SKM-1 treated with dmso at 0.1 percent for 144 hours (cell line): ENCODE results near the gene TTYH3.

Experiments
- DNase-seq: peaks from one replicate; lab custom pipeline; 2025; ENCODE audit not compliant: unreplicated experiment; lab: John Stamatoyannopoulos, UW

TTYH3 gene

DNA sequence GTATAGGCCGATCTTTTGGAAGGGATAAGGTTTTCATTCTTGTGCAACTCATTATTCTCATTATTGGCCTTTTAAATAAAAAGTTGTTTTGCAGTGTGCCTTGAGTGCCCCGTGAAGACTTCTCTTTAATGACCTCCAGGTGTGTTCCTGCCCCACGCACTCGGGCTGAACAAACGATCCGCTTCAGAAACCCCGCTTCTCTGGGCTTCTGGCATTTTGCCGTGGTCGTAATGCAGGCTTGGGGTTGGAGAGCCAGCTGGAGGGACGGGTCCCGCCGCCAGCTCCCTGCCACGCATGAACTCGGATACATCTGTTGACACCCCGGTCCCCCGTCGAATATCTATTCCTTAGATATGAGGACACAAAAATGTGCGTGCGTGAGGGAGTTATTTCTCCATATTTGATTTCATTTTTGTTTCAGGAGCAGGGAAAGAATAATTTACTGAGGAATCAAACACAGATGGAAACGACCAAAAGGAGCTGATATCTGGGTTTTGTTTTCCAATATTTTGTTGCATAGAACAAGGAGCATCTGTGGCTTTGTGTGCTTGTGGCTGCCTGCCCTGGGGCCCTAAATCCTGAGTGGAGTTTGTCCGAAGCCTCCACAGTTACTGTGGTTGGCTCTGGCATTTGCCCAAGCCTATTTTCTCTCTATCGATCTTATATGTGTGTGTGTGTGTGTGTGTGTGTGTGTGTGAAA lies 17.0 kb upstream of the TTYH3 start:
- DNase-seq, result no peak

DNA sequence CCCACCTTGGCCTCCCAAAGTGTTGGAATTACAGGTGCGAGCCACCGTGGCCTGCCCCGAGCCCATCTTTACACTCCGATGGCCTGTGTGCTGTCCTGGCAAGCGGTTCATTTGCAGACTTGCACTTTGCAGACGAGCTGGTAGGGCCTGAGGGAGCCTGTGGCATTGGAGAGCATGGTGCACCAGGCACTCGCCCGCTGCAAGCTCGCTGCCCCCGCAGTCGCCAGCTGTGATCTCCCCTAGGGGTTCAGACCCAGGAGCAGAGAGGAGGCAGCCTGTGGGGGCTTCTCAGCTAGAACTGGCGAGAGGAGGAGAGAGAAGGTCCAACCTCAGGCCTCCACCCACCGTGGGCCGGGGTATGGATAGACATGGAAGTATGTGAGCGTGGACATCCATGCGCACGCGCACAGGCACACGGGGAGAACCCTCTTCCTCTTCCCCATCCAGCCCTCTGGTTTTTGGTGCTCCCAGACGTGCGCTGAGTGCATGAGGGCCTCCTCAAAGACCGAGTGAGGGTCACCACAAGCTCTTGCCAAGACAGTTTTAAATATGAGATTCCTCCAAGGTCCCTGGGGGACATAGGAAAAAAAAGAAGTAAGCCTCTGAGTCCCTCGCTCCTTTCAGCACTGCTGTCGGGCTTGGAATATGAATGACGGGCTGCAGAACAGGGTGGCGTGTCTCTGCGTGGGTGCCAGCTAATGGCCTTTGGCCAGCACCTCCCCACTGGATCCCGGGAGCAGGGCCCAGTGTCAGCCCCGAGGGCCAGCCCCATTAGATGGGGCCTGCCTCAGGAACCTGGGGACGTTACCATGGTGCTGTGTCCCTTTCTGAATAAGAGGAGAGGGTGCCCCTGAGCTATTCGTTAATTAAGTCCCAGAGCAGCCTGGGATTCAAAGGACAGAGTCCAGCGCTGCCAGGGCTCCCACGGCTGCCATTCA lies 15.1 kb upstream of the TTYH3 start:
- DNase-seq, result no peak

DNA sequence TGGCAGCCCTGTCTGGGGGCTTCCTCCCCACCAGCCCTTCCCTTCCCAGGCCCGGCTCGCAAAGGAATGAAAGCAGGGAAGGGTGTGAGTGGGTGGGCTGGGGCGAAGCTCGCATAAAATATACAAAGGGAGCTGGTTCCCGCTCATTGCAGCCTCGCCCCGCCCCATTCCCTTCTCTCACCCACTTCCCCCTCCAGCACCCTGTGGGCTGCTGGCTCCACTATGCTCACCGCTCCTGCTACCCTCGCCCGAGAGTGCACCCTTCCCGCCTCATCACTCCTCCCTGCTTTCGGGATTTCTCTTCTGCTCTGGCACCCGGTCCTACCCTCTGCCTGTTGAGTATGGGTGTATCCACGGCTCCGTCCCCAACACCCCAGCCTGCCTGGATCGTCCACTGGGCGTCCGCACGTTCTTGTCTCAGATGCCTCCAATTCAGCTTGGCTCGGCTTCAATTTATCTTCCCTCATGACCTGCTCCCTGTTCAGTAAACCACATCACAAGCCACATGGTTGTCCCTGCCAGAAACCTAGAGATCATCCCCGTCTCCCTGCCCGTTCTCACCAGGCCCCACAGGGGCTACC lies 14.4 kb upstream of the TTYH3 start:
- DNase-seq, result no peak

DNA sequence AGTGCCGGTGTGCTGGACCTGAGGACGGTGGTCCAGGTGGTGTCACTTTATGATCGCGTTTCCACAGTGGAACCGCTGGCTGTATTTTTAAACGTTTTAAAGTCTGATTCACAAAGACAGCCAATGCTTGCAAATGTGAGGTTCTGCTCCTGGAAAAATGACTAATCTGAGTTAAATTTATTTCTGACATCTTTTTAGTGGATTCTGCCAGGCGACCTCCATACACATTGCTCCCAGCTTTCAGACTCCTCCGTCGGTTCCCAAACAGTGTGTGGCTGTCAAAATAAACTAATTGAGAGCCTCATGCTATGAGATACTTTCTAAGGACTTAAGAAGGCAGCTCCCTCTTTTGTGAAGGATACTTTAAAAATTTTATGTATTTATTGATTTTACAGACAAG lies 12.7 kb upstream of the TTYH3 start:
- DNase-seq, result no peak

DNA sequence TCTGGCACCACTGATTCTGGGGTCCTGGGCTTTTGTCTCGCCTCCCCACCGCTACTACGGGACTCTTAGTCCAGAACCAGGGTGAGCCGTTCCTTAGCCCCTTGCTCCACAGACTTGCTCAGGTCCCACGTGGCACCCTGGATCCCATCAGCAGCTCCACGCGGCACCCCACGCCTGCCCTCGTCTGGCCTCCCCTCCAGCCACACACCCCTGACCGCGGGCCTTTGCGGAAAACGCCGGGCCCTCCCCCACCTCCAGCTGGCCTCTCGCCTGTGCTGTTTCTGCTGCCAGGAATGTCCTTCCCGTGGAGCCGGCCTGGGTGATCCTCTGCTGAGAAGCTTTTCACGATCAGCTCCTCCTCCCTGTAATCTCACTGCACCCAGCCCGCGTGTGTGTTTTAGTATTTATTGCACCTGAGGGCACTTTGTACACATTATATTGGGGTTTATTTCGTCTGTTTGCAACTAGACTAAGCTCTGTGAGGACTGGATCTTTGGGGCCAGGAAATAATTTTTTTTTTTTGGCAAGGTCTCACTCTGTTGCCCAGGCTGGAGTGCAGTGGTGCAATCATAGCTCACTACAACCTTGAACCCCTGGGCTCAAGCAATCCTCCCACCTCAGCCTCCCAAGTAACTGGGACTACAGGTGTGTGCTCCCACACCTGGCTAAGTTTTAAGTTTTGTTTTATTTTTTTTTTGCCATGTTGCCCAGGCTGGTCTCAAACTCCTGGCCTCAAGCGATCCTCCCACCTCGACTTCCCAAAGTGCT lies 10.5 kb upstream of the TTYH3 start:
- no peak for DNase-seq

DNA sequence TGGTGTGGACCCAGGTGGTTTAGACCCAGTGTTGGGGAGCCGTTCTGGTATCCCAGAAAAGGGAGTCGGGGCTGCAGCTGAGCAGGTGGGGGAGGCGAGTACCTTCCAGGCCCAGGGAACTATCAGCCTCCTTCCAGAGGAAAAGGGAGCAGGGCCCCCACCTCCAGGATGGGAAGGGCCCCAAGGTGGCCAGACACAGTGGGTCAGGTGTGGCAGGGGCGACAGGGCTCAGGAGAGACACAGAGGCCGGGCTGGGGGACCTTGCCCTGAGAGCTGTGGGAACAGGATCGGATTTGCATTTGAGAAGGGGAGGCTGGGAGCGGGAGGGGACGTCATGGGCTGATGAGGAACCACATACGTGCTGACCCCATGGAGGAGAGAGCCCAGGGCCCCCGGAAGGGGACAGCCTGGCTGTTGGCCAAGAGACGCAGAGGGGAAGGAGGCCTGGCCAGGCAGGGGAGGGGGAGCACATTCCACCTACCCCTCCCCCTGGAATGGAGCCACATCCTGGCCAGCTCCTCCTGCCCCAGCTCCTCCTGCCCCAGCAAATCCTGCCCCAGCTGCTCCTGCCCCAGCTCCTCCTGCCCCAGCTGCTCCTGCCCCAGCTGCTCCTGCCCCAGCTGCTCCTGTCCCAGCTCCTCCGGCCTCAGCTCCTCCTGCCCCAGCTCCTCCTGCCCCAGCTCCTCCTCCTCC lies 9.7 kb upstream of the TTYH3 start:
- DNase-seq, result no peak

DNA sequence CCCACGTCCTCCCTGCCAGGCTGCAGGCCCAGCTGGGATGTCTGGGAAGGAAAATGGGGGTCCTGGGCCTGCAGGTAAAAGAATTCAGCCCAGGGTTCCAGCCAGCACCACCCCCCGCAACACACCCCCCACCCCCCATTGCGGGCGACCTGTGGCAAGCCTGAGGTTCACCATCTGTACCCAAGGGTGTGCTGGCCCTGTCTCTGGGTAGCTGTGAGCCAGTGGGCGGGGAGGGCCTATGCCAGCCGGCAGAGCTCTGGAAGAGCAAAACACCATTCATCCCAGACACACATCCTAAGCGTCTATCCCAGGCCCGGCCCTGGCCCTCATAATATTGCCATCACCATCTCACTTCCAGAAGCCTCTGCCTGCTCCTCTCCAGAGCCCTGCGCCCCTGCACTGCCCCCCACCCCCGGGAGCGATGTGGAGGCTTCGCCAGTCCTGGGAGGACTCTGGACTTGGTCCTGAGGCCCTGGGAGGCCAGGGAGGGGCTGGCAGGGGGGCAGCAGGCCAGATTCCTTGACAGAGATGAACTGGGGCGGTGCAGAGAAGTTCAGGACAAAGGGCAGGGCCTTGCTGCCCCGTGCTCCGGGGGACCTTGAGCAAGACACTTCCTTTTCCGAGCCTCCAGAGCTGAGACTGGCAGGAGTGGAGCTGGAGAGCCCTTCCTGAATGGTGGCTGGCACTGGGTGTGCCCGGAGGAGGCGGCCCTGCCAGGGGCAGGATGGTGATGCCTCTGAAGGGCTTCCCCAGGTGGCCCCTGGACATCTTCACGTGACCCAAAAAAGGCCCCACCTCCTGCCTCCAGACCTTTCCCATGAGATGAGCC lies 8.7 kb upstream of the TTYH3 start:
- DNase-seq, result no peak

DNA sequence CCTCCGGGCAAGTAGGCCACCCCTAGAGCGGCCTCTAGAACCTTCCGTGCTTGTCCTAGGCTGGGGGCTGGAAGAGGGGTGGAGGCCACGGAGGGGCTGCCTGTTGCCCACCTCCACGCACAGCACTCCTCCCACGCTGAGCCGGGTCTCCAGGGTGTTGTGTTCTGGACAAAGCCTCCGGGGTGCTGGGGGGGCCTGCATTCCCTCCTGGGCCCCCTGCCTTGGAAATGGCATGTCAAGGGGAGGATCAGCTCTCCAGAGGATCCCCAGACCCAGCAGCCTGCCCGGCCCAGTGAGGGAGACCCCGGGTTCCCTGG lies 8.1 kb upstream of the TTYH3 start:
- DNase-seq, result no peak

DNA sequence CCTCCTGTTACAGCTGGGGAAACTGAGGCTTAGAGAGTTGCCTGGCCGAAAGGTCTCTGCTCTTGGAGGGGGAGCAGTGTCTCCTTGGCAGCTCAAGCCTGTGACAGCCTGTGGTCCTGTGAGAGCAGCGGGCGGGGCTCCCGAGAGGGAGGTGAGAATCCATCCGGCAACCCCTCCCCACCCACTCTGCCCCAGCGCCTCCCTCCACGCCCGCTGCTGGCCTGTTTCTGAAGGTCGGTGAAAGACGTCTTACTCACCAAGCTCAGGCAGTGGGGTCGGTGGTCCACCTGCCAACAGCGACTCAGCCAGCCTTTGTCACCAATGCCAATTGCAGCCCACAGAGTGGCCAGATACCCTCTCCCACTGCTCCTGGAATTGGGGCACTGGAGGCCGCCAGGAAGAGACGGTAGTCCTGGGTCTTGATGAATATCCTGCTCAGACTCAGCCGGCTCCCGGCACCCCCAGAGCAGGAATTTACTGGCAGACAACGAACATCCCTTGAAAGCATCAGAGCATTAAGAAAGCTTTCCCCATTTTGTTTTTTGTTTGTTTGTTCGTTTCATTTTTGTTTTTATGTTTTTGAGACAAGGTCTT lies 7.4 kb upstream of the TTYH3 start:
- no peak for DNase-seq

DNA sequence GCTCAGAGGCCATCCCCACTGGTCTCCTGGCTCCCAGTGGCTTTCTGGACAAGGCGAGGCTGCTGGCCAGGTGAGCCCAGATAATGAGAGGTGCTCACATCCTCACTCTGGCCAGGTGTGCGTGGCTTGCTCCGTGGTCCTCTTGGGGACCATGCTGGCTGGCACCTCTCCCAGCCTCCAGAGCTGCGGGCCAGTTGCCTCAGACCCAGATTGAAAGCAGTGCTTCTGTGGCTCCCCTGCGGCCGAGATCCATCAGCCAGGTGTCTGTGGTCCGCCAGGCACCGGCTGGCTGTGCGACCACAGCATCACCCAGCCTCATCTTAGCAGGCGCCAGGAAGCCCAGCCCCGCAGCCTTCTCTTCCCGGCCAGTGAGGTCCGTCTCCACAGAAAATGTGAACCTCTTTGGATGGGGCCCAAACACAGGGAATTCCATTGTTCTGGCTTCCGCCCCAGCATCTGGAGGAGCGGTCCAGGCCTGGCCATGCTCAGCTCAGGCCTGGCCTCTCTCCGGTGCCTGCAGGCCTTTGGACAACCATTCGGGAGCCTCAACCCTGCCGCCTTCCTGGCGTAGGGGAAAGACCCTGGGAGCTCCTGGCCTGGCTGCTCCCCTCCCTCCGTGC lies 5.2 kb upstream of the TTYH3 start:
- no peak for DNase-seq

DNA sequence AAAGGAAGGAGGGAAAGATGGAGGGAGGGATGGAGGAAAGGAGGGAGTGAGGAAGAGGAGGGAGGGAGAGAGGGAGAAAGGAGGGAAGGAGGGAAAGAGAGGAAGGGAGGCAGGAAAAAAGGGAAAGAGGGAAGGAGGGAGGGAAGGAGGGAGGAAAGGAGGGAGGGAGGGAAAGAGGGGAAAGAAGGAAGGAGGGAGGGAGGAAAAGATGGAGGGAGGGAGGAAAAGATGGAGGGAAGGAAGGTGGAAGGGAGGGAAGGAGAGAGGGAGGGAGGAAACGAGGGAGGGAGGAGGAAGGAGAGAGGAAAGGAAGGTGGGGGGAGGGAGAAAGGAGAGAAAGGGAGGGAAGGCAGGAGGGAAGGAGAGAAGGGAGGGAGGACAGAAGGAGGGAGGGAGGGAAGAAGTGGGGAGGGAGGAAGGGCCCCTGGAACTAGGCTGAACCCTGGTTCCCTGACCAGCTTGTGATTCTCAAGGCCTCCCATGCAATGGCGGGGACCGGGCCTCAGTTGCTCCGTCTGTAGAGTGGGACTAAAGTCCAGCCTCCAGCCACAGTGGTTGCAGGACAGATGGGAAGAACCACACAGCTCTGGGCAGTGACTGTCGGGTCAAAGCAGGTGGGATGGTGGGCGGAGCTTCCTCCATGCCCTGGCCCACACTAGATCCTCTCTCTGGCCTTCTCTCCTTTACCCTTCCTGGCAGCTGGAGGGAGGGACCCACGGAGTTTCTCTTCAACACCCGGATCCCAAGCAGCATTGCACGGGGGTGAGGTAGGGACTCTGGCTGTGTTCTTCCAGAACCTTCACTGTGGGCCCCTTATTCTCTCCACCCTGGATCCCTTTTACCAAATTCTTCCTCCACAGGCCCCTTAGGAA lies 4.3 kb upstream of the TTYH3 start:
- no peak for DNase-seq

DNA sequence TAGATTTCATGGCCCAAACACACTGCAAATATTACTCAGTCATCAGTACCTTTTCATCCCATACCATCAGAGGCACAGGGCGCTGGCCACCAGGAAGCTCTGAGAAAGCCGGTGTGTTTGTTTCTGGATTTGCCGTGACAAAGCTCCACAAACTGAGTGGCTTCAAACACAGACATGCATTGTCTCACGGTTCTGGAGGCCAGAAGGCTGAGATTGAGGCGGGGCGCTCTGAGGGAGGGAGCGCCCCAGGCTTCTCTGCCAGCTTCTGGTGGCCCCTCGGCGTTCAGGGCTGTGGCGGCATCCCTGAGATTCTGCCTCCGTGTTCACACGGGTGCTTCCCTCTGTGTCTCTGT lies 3.7 kb upstream of the TTYH3 start:
- DNase-seq, result no peak

DNA sequence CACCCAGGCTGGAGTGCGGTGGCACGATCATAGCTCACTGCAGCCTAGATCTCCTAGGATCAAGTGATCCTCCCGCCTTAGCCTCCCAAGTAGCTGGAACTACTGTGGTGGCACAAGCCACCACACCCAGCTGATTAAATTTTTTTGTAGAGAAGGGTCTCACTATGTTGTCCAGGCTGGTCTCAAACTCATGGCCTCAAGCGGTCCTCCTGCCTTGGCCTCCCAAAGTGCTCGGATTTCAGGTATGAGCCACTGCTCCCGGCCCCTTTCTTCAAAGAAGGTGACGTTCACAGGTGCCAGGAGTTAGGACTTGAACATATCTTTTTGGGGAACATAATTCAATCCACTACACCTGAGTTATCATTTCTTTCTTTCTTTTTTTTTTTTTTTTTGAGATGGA lies 2.9 kb upstream of the TTYH3 start:
- no peak for DNase-seq

DNA sequence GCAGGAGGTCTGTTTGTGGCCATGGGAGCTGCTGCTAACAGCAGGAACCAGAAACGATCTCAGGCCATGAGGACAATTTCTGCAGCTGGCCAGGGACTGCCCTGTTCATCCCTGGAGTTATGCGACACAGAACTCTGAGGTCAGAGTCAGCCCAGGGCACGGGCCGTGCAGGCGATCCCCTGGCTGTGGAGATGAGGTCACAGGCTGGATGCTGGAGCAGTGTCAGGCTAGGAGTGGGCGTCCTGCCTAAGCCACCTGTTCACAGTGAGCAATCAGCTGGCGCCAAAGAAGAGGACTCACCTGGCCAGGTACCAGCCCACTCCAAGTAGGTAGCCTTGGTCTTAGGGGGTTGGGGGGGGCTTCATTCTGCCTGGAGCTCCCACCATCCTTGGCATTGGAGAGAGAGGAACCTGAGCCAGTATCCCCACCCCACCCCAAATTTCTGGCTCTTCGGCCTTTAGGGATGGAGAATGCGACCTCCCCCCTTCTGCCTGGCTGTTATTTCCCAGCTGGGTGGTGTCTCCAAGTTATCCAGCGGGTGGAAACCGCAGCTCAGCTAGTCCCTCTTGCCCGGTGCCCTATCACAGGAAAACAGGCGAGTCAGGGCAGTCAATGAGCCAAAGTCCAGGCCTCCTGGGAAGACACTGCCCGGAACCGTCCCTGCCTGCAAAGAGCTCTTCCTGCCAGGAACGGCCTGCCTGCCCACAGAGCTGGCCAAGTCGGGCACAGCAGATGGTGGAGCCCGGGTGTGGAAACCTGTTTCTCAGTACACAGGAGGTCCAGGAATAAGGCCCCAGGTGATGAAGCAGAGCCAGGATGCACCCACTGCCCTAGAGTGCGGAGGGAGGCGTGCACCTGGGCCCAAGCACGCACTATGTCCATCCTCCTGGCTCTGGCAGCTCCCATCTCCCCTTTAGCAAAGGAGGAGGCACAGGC lies 1.8 kb upstream of the TTYH3 start:
- DNase-seq, result no peak

DNA sequence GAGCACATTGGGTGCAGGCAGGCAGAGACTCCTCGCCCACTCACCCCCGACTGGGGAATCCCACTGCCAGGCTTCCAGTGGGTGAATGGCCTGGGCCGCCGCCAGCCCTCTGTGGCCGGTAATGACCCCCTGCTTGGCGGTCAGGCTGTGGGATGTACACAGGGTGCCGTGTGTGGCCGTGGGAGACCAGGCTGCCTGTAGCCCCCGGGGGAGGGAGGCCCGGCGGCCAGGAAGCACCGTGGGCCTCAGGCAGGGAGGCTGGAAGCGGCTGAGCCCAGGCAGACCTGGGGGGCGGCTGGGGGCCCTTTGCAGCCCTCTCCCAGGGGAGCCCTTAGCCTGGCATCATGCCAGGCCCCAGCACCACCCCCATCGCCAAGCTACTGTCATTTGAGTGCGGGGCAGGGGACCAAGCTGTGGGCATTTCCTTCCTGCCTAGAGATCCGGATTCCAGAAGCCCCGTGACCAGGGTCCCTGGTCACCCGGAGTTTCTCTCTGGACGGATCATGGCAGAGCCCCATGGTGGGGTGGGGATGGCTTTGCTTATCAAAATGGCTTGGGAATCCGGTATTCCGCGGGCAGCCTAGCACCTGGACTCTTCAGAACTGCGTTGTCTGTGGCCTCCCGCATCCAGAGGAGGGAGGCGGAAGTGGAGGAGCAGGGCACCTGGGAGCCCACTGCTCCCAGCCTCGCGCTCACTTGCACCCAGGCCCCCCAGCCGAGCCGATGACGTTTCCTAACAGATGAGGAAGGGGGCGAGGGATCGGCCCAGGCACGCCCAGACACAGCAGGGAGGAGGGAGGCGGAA lies 1.1 kb downstream of the TTYH3 start:
- no peak for DNase-seq

DNA sequence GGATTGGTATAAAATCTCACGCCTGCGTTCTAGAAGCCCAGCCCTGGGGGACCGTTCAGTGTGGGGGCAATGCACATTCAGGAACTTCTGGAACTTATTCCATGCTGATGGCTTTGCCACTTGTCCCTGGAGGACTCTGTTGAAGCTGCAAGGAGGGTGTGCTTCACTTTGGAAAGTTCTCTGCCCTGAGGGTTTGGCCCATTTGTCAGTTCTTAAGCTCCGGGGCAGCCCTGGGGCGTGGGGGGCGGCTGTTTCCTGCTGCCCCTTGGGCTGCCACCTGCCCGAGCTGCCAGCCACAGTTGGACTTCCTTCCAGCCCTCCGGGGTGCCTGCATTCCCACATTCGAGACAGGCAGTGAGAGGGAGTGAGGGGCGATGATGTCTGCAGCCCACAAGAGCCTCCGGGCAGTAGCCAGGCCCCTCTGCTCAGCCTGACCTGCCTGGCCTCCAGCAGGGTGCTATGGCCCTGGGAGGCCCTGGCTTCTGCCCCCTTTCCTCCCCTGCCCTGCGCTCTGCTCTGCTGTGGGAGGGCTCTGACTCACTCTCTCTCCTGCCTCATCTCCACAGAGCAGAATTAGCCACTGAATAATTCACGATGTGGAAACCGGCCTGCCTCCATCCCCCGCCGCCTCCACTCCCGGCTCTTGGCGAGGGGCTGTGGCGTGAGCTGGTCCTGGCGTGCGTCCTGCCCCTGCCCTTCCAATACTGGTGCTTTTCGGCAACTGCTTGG lies 1.9 kb downstream of the TTYH3 start:
- DNase-seq, result peak; percentile 72
